ENCODE measurements around the gene TREH.
"Not testable (repeated sequence)": the region's sequence is repeated elsewhere in the genome, so short reads cannot be mapped to it uniquely, and the experiment has no call there.

The TREH gene

GRCh38 chr11:118627566-118627965, 51.9 kb downstream of the TREH start:
- no peak for DNase-seq

- peak; percentile 38 for DNase-seq
Measured at GRCh38 chr11:118625976-118626375, 53.5 kb downstream of the TREH start.

GRCh38 chr11:118625036-118625690, 54.3 kb downstream of the TREH start:
- no peak for DNase-seq

- peak; percentile 92 for DNase-seq
Measured at GRCh38 chr11:118623269-118623655, 56.2 kb downstream of the TREH start.

- peak; percentile 94 for DNase-seq
Measured at GRCh38 chr11:118622376-118623268, 56.8 kb downstream of the TREH start.

- no peak for DNase-seq
Measured at GRCh38 chr11:118621784-118622375, 57.6 kb downstream of the TREH start.

GRCh38 chr11:118621071-118621783, 58.2 kb downstream of the TREH start:
- DNase-seq: peak; percentile 93

- DNase-seq: no peak
Measured at GRCh38 chr11:118620529-118621070, 58.9 kb downstream of the TREH start.

- DNase-seq: no peak
Measured at GRCh38 chr11:118619444-118620197, 59.8 kb downstream of the TREH start.

- DNase-seq: no peak
Measured at GRCh38 chr11:118618991-118619375, 60.5 kb downstream of the TREH start.

- DNase-seq: no peak
Measured at GRCh38 chr11:118618115-118618990, 61.1 kb downstream of the TREH start.

- no peak for DNase-seq
Measured at GRCh38 chr11:118615976-118616371, 63.5 kb downstream of the TREH start.

- DNase-seq: no peak
Measured at GRCh38 chr11:118615282-118615975, 64.0 kb downstream of the TREH start.

GRCh38 chr11:118614511-118614910, 64.9 kb downstream of the TREH start:
- no peak for DNase-seq

GRCh38 chr11:118612378-118612777, 67.1 kb downstream of the TREH start:
- no peak for DNase-seq

GRCh38 chr11:118611433-118611795, 68.0 kb downstream of the TREH start:
- DNase-seq: not testable (repeated sequence)

GRCh38 chr11:118610773-118611432, 68.5 kb downstream of the TREH start:
- DNase-seq: peak; percentile 31

- no peak for DNase-seq
Measured at GRCh38 chr11:118610225-118610772, 69.2 kb downstream of the TREH start.

- DNase-seq: no peak
Measured at GRCh38 chr11:118609380-118610224, 69.8 kb downstream of the TREH start.
